GM18511 (cell line): ENCODE data around the gene MAP10.
"Not testable (repeated sequence)": the region's sequence is repeated elsewhere in the genome, so short reads cannot be mapped to it uniquely, and the experiment has no call there.

ENCODE experiments used
- ATAC-seq: cut with Tn5 transposase; IDR thresholded peaks from one replicate; pipeline ENCODE4 v1.9.1; 2021; ENCODE audit warnings: mild to moderate bottlenecking, moderate library complexity; ENCODE audit not compliant: unreplicated experiment

MAP10 gene

GRCh38 chr1:232805269-232806185 is at the start of gene MAP10:
TSS of gene MAP10 (plus strand) at chr1:232805416. CDS start at chr1:232805450, 34 bp downstream.
- ATAC-seq = peak; percentile 94

GRCh38 chr1:232764458-232765251 is 40.6 kb upstream of the MAP10 start:
- ATAC-seq = no peak

DNA sequence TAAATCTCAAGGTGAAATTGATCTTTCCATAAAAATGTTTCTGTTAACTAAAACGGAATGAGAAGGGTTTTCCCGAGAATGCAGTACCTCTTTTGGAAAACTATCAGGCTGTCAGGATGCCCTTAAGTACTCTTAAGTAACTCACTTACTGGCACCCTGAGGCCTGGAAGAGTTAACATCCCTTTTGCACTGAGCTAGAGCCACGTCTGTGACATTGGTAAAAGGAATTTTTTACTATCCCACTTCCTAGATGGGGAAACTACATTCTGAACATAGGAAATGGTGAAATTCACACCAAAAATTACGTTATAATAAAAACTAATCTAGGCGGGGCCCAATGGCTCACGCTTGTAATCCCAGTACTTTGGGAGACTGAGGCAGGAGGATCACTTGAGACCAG is 39.7 kb upstream of the MAP10 start:
- ATAC-seq = no peak

DNA sequence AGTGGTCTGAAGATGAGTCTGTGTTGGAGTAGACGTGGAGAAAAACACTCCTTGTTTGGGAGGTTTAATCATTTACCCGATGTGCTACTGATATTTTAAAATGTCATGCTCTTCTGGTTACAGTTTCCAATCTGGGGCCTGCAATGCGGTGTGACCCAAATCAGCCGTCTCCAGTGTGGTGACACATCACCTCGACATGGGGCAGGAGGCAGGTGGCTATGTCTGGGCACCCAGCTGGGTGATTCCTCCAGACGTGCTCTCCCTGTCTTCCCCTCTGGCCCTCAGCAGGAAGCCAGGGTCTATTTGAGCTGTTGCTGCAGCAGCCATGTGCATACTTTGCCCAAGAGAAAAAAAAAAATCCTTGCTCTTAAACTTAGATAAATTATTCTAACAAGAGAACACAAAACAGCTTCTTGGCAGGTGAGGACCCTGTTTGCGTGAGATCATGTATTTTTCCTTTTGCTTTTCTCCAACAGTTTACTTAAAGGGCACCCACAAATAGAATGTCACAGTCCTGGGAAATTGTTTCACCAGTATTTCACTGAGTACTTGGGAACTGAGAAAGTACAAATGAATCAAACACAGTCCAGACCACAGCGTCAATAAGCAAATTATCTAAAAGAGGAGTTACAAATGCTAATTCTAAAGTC is 38.9 kb upstream of the MAP10 start:
- ATAC-seq = peak; percentile 51

DNA sequence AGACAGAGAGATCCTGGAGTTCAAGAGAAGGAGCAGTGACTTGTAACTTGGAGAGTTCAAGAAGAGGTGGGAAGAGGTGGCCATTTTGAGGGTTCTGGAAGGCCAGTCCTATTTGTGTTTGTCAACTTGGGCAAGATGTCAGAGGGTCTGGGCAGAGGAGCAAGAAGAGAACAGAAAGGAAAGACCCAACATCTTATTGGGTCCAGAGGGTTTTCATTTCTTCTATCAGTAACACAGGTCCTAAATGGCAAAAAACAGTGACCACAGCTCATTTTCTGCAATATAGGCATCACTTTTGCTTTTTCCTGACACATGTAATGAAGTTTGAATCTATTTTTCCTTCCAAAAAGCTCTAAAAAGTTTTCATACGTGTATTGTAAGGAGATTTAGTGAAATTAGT is 38.3 kb upstream of the MAP10 start:
- ATAC-seq = no peak

DNA sequence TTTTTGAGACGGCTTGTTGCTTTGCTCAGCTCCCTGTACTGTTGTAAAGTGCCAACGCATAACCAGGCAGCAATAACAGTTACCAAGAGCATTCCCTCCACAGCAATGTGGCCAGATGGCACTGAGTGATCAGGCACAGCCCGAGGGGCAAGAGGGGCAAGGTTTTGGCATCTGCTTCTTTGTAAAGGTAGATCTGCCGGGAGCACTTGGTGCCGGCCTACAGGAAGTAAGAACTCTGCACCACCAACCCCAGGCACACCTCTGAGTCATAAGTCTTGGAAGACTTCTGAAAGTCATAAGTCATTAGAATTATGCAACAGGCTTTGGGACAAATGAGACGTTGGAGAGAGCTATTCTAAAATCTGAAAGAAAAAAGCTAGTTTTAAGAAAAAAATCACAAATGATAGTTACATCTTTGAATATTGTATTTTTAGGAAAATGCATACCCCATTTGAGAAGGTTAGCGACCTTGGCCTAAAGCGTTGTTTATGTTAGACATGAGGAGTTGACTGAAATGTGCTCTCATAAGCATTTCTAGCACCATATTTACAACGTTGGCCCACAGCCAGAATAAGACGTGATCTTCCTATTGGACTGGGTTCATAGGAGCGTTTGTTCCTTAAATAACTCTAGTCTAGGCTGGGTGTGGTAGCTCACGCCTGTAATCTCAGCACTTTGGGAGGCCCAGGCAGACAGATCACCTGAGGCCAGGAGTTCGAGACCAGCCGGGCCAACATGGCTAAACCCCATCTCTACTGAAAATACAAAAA is 37.7 kb upstream of the MAP10 start:
- ATAC-seq = no peak

GRCh38 chr1:232768793-232769192 is 36.4 kb upstream of the MAP10 start:
- ATAC-seq = no peak

GRCh38 chr1:232769733-232770132 is 35.5 kb upstream of the MAP10 start:
- ATAC-seq = no peak

DNA sequence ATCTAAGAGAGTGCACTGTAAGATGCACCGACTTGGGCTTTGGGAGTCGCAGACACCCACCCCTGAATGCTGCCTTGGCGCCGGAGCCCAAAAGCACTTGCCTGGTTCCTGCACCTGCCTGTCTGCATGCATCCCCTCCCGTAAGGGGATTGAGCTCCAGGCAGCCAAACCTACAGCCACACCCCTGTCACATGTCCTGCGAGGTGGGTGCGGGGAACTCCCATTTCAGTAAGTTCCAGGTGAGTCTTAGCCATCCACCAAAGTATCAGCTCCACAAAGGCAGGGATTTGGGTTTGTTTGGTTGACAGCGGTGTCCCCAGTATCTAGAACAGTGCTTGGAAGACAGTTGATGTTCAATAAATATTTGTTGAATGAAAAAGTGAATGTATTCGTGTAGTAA is 31.5 kb upstream of the MAP10 start:
- no peak for ATAC-seq

DNA sequence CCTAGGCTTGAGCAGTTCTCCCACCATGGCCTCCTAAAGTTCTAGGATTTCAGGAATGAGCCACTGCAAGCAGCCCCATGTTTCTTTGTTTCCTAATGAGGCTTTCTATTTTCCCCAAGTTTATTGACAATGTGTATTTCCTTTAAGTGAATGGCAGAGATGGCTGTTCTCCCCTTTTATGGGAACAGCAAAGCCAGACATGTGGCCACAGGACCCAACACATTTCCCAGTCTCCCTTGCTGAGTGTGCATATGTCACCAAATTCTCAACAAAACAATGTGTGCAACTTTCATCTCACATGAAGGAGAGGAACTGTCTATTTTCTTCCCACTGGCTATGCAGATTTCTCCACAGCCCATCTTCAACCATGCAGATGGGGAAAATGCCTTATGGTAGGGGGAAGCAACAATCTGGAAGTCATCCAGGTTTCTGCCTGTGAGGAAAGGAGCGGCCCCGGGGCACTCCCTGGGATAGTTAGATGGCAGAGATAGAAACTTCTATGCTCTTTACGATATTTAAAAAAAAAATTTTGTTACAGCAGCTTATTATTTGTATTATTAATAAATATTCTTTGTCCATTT is 28.6 kb upstream of the MAP10 start:
- no peak for ATAC-seq

GRCh38 chr1:232780354-232780753 is 24.9 kb upstream of the MAP10 start:
- no peak for ATAC-seq

DNA sequence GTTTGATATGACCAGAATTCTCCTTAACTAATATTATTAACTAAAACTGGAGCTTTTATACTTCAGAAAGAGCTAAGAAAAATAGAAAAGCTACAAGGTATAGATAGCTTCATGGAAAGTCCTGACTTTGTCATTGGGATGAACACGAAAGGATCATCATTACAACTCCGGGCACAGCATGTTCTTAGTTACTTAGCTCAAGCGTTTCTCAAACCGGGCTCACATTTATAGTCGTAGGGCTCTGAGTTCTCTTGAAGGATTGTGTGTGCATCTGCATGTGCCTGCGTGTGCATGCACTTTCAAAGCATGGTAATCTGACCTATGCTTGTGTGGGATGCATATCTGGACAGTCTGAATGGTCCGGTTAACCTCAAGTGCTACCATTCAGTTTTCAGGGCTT is 20.4 kb upstream of the MAP10 start:
- ATAC-seq = no peak

- not testable (repeated sequence) for ATAC-seq
These were observed 19.6 kb upstream of the MAP10 start for GRCh38 chr1:232785630-232786029.

- no peak for ATAC-seq
These were observed 18.3 kb upstream of the MAP10 start for GRCh38 chr1:232786845-232787455.

DNA sequence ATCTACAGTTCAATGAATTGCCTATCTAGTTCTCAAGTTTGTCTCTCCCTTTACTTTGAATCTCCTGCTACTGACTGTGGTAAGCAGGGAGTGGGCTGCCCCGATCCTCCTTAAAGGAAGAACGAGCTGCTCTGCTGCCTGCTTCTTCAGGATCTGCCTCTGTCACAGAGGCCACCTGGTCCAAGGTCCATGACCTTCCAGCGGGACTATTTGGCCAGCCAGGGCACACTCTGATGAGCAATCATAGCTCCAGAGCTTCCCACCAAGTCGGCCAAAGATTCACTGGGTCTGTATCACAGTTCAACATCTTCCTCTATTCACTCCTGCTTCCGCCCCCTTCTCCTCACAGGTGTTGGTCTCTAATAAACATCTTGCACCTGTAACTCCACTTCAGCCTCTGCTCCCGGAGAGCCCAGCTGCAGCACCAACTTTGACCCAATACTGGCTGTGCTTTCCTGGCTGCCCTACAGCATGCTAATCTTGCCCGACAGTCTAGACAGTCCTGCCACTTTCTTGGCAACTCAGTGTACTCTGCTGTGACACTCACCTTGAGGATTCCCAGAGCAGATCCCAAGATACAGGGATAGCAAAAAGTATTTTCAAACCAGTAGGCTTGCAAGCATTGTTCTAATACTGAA is 16.9 kb upstream of the MAP10 start:
- ATAC-seq = no peak

- no peak for ATAC-seq
These were observed 15.6 kb upstream of the MAP10 start for GRCh38 chr1:232789651-232790050.

- ATAC-seq = no peak
These were observed 12.3 kb upstream of the MAP10 start for GRCh38 chr1:232792949-232793348.

- ATAC-seq = no peak
These were observed 11.3 kb upstream of the MAP10 start for GRCh38 chr1:232793944-232794343.

DNA sequence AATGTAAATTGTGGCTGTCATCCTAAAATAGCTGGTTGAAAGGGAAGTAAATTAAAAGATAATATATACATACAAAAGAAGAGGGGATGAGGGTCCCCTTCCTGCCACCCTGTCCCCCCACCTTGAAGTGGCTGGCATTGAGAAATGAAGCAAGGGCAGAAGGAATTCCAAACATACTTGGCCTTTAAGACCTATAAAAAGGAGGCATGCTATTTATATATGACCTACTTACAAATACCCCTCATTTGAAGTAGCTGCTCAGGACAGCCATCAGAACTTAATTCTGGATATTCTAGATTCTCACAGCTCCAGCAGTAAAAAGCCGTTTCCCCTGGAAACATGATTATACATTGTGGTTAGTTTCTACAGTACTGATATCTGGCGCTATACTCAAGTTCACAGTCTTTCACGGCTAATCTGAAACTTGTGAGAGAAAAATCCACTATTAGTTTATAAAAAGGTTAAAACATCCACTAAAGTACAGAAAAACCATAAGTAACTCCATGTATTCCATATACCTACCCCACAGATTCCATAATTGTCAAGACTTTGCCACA is 9.6 kb upstream of the MAP10 start:
- ATAC-seq = no peak
